B cell (primary cell): ENCODE results near the gene TMEM233. TPM values are rescaled to one million over a fixed set of nuclear protein-coding genes. Genes with fewer than 3 reads are reported as not detected.

ENCODE experiments used
- ATAC-seq: fragments of 200-7000 bp; cut with Tn5 transposase; one replicate; pipeline ENCODE4 v1.10.0; 2021; ENCODE audit warnings: low read depth, mild to moderate bottlenecking, moderate number of reproducible peaks, moderate library complexity
- CTCF ChIA-PET: fragments of 350-600 bp; sonication (Branson Sonifier 250); formaldehyde crosslinking; loops from one replicate; lab custom pipeline; 2021; ENCODE audit warnings: antibody characterized with exemption, inconsistent platforms; lab: Charles Lee
- POLR2A ChIA-PET: fragments of 350-600 bp; sonication (Branson Sonifier 250); formaldehyde crosslinking; loops from one replicate; lab custom pipeline; 2021; ENCODE audit warnings: antibody characterized with exemption; lab: Charles Lee
- DNase-seq: peaks from one replicate; pipeline ENCODE4 v3.0.0; 2013
- H2AFZ ChIP-seq: 2 replicates; pipeline ENCODE4 v1.6.1; 2012; ENCODE audit warnings: mild to moderate bottlenecking, low read depth, low read length; ENCODE audit not compliant: insufficient read depth, poor library complexity, severe bottlenecking
- H3K27ac ChIP-seq, 2 donors: 1 replicate in 1 of 2; 2 replicates in 1 of 2; pipeline ENCODE4 v1.5.1; 2012 to 2013; ENCODE audit warnings: low read length in 2 of 2, mild to moderate bottlenecking in 2 of 2, moderate library complexity in 1 of 2
- H3K27me3 ChIP-seq, 4 experiments: fragments of 200-600 bp in 1 of 4; sonication (generic) in 1 of 4; replicated peaks in 1 of 4; 1 replicate in 2 of 4; 2 replicates in 2 of 4; pipeline versions ENCODE4 v1.6.1 to v1.7.0; 2013 to 2016; ENCODE audit warnings: low read length in 3 of 4, mild to moderate bottlenecking in 2 of 4, mixed read lengths in 1 of 4, moderate library complexity in 1 of 4; ENCODE audit not compliant: insufficient read depth in 4 of 4, control insufficient read depth in 3 of 4; ENCODE audit errors: control extremely low read depth in 1 of 4
- H3K36me3 ChIP-seq, 2 experiments: replicated peaks in 1 of 2; 1 replicate in 1 of 2; 2 replicates in 1 of 2; pipeline versions ENCODE4 v1.6.1 to v1.7.1; 2013; ENCODE audit warnings: low read length in 1 of 2; ENCODE audit not compliant: insufficient read depth in 2 of 2, control insufficient read depth in 1 of 2; ENCODE audit errors: control extremely low read depth in 1 of 2, extremely low read depth in 1 of 2
- H3K4me1 ChIP-seq, 2 donors: fragments of 200-600 bp in 1 of 2; sonication (generic) in 1 of 2; 1 replicate in 1 of 2; 2 replicates in 1 of 2; pipeline versions ENCODE4 v1.5.1 to v1.6.1; 2013 to 2017; ENCODE audit warnings: low read length in 2 of 2; ENCODE audit not compliant: control insufficient read depth in 2 of 2, insufficient read depth in 2 of 2
- H3K4me2 ChIP-seq: replicated peaks from 2 replicates; pipeline ENCODE3; 2012; ENCODE audit warnings: mild to moderate bottlenecking, low read depth, low read length; ENCODE audit not compliant: poor library complexity, severe bottlenecking
- H3K4me3 ChIP-seq, 5 experiments: fragments of 200-600 bp in 1 of 5; sonication (generic) in 1 of 5; 1 replicate in 3 of 5; 2 replicates in 2 of 5; pipeline versions ENCODE4 v1.5.1 to v1.7.0; 2011 to 2016; ENCODE audit warnings: low read length in 4 of 5, mild to moderate bottlenecking in 4 of 5, low read depth in 2 of 5, control low read depth in 1 of 5, moderate library complexity in 1 of 5; ENCODE audit not compliant: insufficient read depth in 1 of 5; ENCODE audit errors: control extremely low read depth in 1 of 5, extremely low read depth in 1 of 5
- H3K79me2 ChIP-seq: fragments of 200-600 bp; sonication (generic); one replicate; pipeline ENCODE4 v1.6.0; 2016; ENCODE audit warnings: low read length; ENCODE audit not compliant: control insufficient read depth, insufficient read depth
- H3K9ac ChIP-seq: fragments of 200-600 bp; sonication (generic); 2 replicates; pipeline ENCODE4 v1.6.1; 2017; ENCODE audit warnings: mild to moderate bottlenecking, low read length, moderate library complexity
- H3K9me3 ChIP-seq, 3 donors: one replicate each; pipeline versions ENCODE4 v1.6.1 to v1.7.1; 2013; ENCODE audit warnings: low read length in 2 of 3; ENCODE audit not compliant: control insufficient read depth in 2 of 3, insufficient read depth in 1 of 3; ENCODE audit errors: control extremely low read depth in 1 of 3
- H4K20me1 ChIP-seq: 2 replicates; pipeline ENCODE4 v1.6.0; 2012; ENCODE audit warnings: mild to moderate bottlenecking, low read length; ENCODE audit not compliant: insufficient read depth, control insufficient read depth, poor library complexity, severe bottlenecking
- H3K27ac Mint-ChIP-seq: one replicate; pipeline ENCODE4 v1.8.0; 2021; ENCODE audit warnings: mixed read lengths
- H3K27me3 Mint-ChIP-seq: one replicate; pipeline ENCODE4 v1.8.0; 2021; ENCODE audit warnings: mixed read lengths
- H3K4me1 Mint-ChIP-seq: one replicate; pipeline ENCODE4 v1.8.0; 2021; ENCODE audit warnings: mixed read lengths
- H3K4me3 Mint-ChIP-seq: one replicate; pipeline ENCODE4 v1.8.0; 2021; ENCODE audit warnings: mixed read lengths
- H3K9me3 Mint-ChIP-seq: one replicate; pipeline ENCODE4 v1.8.0; 2022; ENCODE audit warnings: mixed read lengths; ENCODE audit not compliant: insufficient read depth
- CTCF ChIP-seq: fragments of 200-600 bp; IDR thresholded peaks from one replicate; pipeline ENCODE4 v1.8.0; 2022; ENCODE audit warnings: antibody characterized with exemption, mild to moderate bottlenecking
- EZH2 ChIP-seq: IDR thresholded peaks from 2 replicates; pipeline ENCODE4 v1.6.1; 2012; ENCODE audit warnings: borderline replicate concordance, low read depth, mild to moderate bottlenecking, moderate library complexity, low read length; ENCODE audit not compliant: insufficient read depth, poor library complexity, severe bottlenecking
- WGBS: methylation state at CpG from one replicate; pipeline ENCODE4 v1.1.5; 2013; ENCODE audit warnings: missing lambda C conversion rate; ENCODE audit not compliant: insufficient coverage; 5-methylcytosine and 5-hydroxymethylcytosine counted together
- intact Hi-C: fragments of 100-400 bp; cut with micrococcal nuclease; formaldehyde crosslinking; loops from one replicate; pipeline ENCODE4 v1.10.0; 2022
- polyA plus RNA-seq: library from polyadenylated mRNA; depleted of rRNA; stranded (reverse); fragments of >200 nt; gene quantifications from 2 replicates; pipeline ENCODE4 v1.2.3, GENCODE V29; 2012
- total RNA-seq, 2 donors: library from RNA; stranded (reverse); fragments of 120-200 nt in 1 of 2; gene quantifications; 1 replicate in 1 of 2; 2 replicates in 1 of 2; pipeline versions ENCODE4 v1.2.3 to v1.2.4, GENCODE V29; 2013 to 2022

TMEM233 gene
- total and polyA plus RNA-seq, 2 donors (not counting 1 experiment from before 2014, with no cell fraction given), result not detected

- H3K27me3 ChIP-seq, result peaks cover 0 to 57% (median 29%) of the 10 kb centered on the region in 4 experiments
- TF ChIP-seq EZH2, result no peak
- no peak for TF ChIP-seq CTCF
- intact Hi-C loops, result no loop called here
- no peaks in the 10 kb centered on the region for H3K79me2 ChIP-seq
- no peaks in the 10 kb centered on the region for H3K36me3 ChIP-seq
- H3K4me3 ChIP-seq, result no peak overlapping the region
- DNase-seq, result no peak
- no peak overlapping the region for H3K9ac ChIP-seq
- no peaks in the 10 kb centered on the region for H3K4me1 ChIP-seq
- H3K4me3 Mint-ChIP-seq, result no peak overlapping the region
- no peaks in the 10 kb centered on the region for H4K20me1 ChIP-seq
- peaks cover 0 to 8% (median 0%) of the 10 kb centered on the region in 3 donors for H3K9me3 ChIP-seq
- CTCF ChIA-PET, result no interaction called here
- no peak overlapping the region for H3K27ac Mint-ChIP-seq
- ATAC-seq, result no peak
- no peak overlapping the region for H2AFZ ChIP-seq
- no peaks in the 10 kb centered on the region for H3K9me3 Mint-ChIP-seq
- H3K4me2 ChIP-seq, result no peak overlapping the region
- no peak overlapping the region for H3K27ac ChIP-seq
- peaks cover 4% of the 10 kb centered on the region for H3K4me1 Mint-ChIP-seq
- H3K27me3 Mint-ChIP-seq, result peaks cover 62% of the 10 kb centered on the region
- WGBS, result 6% methylated on average over 47 of the region's 49 CpGs
- POLR2A ChIA-PET, result no interaction called here
Measured at GRCh38 chr12:119594772-119595445, 1.3 kb downstream of the TMEM233 start.

- Histone ChIP-seq H3K27me3 (peaks cover 0 to 47% (median 22%) of the 10 kb centered on the region in 4 experiments), H3K27ac (no peak overlapping the region), H3K79me2 (no peaks in the 10 kb centered on the region), H2AFZ (no peak overlapping the region), H3K4me1 (no peaks in the 10 kb centered on the region), H4K20me1 (no peaks in the 10 kb centered on the region), H3K9me3 (peaks cover 0 to 8% (median 0%) of the 10 kb centered on the region in 3 donors), H3K36me3 (no peaks in the 10 kb centered on the region), H3K9ac (no peak overlapping the region), H3K4me3 (no peak overlapping the region), H3K4me2 (no peak overlapping the region)
- no peak overlapping the region for H3K27ac Mint-ChIP-seq
- H3K4me3 Mint-ChIP-seq, result no peak overlapping the region
- intact Hi-C loops, result no loop called here
- H3K4me1 Mint-ChIP-seq, result peaks cover 4% of the 10 kb centered on the region
- ChIA-PET POLR2A (no interaction called here), CTCF (no interaction called here)
- peaks cover 54% of the 10 kb centered on the region for H3K27me3 Mint-ChIP-seq
- TF ChIP-seq EZH2, result no peak
- WGBS, result no CpG with 5 or more reads among the region's 1 CpG
- ATAC-seq, result no peak
- DNase-seq, result no peak
- no peaks in the 10 kb centered on the region for H3K9me3 Mint-ChIP-seq
Measured at GRCh38 chr12:119598159-119598558, 4.6 kb downstream of the TMEM233 start.
